Measurements from ENCODE around the gene RASGRP2.

RASGRP2 gene

GRCh38 chr11:64759722-64760719 is 16.1 kb upstream of the RASGRP2 start, which contains the start of gene PYGM:
PYGM (minus strand) TSS chr11:64759974; CDS start chr11:64759898, 76 bp downstream.
- no peak within 1 kb of the TSS for H3K4me3 ChIP-seq (ENCODE audit: low read depth, low read length)
- TF ChIP-seq, protein P1, sequence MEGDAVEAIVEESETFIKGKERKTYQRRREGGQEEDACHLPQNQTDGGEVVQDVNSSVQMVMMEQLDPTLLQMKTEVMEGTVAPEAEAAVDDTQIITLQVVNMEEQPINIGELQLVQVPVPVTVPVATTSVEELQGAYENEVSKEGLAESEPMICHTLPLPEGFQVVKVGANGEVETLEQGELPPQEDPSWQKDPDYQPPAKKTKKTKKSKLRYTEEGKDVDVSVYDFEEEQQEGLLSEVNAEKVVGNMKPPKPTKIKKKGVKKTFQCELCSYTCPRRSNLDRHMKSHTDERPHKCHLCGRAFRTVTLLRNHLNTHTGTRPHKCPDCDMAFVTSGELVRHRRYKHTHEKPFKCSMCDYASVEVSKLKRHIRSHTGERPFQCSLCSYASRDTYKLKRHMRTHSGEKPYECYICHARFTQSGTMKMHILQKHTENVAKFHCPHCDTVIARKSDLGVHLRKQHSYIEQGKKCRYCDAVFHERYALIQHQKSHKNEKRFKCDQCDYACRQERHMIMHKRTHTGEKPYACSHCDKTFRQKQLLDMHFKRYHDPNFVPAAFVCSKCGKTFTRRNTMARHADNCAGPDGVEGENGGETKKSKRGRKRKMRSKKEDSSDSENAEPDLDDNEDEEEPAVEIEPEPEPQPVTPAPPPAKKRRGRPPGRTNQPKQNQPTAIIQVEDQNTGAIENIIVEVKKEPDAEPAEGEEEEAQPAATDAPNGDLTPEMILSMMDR (IDR thresholded peaks at IDR 0.05; ENCODE audit: low read depth, low read length), result no peak
- no peaks in the 10 kb centered on the region for H3K9me3 ChIP-seq (ENCODE audit: severe bottlenecking)
- peak within 1 kb of the TSS; percentile 63 for H3K27ac ChIP-seq
- peak; percentile 88 for DNase-seq
- no peaks in the 10 kb centered on the region for H3K27me3 ChIP-seq (ENCODE audit: insufficient read depth, low read depth, severe bottlenecking)
- H3K36me3 ChIP-seq, result peaks cover 25% of the 10 kb centered on the region

DNA sequence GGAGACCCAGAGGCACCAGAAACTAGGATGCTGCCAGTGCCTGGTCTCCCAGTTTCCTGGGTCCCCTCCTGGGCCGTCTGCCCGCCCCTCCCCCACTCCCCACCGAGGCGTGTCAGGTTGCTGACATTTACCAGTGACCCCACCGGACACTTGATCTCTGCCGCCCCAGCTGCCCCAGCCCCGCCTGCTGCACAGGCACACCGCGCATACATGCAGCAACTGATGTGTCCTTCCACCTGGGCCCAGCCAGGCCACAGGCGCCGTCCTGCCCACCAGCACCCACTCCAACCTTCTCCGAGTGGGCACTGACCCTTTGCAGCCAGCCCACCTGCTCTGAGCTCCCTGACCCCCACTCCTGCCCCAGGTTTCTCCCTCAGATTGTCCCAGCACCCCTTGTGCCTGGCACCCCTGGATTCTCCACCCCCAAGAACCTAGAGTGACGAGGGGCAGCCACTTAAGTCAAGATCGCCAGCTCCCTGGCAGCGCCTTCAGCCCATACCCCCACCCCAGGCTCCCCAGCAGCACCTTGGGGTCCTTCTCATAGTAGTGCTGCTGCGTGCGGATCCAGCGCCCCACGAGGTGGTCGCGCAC is 15.3 kb upstream of the RASGRP2 start:
- H3K4me3 ChIP-seq (ENCODE audit: low read depth, low read length), result no peak overlapping the region
- TF ChIP-seq, protein P1 (IDR thresholded peaks at IDR 0.05; ENCODE audit: low read depth, low read length), result no peak
- DNase-seq, result peak; percentile 43
- H3K27me3 ChIP-seq (ENCODE audit: insufficient read depth, low read depth, severe bottlenecking), result no peaks in the 10 kb centered on the region
- H3K36me3 ChIP-seq, result peaks cover 17% of the 10 kb centered on the region
- H3K27ac ChIP-seq, result peak overlapping the region; percentile 63
- H3K9me3 ChIP-seq (ENCODE audit: severe bottlenecking), result no peaks in the 10 kb centered on the region

GRCh38 chr11:64758330-64759079 is 14.6 kb upstream of the RASGRP2 start:
- H3K9me3 ChIP-seq (ENCODE audit: severe bottlenecking), result no peaks in the 10 kb centered on the region

DNA sequence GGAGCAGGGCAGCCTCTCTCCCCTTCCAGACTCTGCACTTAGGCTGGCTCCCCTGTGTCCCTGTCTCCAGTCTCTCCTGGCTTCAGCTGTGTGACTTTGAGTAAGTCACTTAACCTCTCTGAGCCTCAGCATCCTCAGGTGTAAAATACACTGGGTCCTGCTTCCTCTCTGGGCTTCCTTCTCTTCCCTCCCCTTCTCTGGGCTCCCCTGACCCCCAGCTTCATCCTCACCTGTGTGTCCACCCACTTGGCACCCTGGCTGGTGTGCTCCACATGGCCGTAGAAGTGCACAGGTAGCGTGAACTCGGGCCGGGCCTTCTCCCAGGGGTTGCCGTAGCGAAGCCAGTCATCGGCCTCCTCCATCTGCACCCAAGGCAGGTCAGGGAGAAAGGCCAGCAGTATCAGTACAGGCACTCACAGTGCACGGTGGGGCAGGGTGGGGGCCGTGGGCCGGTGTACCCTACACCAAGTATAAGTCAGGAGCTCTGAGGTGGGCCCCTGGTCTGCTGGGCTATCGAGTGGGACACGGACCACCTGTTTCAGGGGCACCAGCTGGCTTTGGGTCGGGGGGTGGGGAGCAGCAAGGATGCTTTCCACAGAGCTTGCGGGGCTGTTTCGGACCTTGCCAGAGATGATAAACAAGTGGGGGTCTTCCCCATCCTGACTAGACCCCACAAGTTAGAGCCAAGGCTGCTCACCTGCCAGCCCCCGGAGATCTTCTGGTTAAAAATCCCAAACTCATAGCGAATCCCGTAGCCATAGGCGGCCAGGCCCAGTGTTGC is 13.8 kb upstream of the RASGRP2 start:
- Histone ChIP-seq H3K27me3 (ENCODE audit: insufficient read depth, low read depth, severe bottlenecking) (no peaks in the 10 kb centered on the region), H3K4me3 (ENCODE audit: low read depth, low read length) (no peak overlapping the region), H3K9me3 (ENCODE audit: severe bottlenecking) (no peaks in the 10 kb centered on the region), H3K36me3 (peaks cover 2% of the 10 kb centered on the region; the same call in 1 of the 2 replicates), H3K27ac (no peak overlapping the region)
- DNase-seq, result peak; percentile 6
- TF ChIP-seq, protein P1 (IDR thresholded peaks at IDR 0.05; ENCODE audit: low read depth, low read length), result no peak

More at GRCh38 chr11:64758330-64759079, 14.6 kb upstream of the RASGRP2 start:
- no peak overlapping the region for H3K27ac ChIP-seq
- H3K27me3 ChIP-seq (ENCODE audit: insufficient read depth, low read depth, severe bottlenecking), result no peaks in the 10 kb centered on the region
- peaks cover 10% of the 10 kb centered on the region for H3K36me3 ChIP-seq
- H3K4me3 ChIP-seq (ENCODE audit: low read depth, low read length), result no peak overlapping the region
- TF ChIP-seq, protein P1 (IDR thresholded peaks at IDR 0.05; ENCODE audit: low read depth, low read length), result no peak
- DNase-seq, result peak; percentile 3

All from WERI-Rb-1 (cell line).